ENCODE data around the gene SLC10A2.
"Not testable (repeated sequence)": the region's sequence is repeated elsewhere in the genome, so short reads cannot be mapped to it uniquely, and the experiment has no call there.

SLC10A2 gene, protein sequence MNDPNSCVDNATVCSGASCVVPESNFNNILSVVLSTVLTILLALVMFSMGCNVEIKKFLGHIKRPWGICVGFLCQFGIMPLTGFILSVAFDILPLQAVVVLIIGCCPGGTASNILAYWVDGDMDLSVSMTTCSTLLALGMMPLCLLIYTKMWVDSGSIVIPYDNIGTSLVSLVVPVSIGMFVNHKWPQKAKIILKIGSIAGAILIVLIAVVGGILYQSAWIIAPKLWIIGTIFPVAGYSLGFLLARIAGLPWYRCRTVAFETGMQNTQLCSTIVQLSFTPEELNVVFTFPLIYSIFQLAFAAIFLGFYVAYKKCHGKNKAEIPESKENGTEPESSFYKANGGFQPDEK

GRCh38 chr13:103066079-103066780, at the start of gene SLC10A2:
Gene SLC10A2, minus strand, starts transcription at chr13:103066417. Its CDS starts 168 bp downstream, at chr13:103066249.
- no peak for DNase-seq (ENCODE audit: low read depth, low spot score)
- no peaks in the 10 kb centered on the region for H3K36me3 ChIP-seq (ENCODE audit: control insufficient read depth, insufficient read depth, low read length)
- H3K27me3 ChIP-seq (ENCODE audit: control insufficient read depth, insufficient read depth, low read length) = no peaks in the 10 kb centered on the region
- peaks cover 12% of the 10 kb centered on the region for H3K4me1 ChIP-seq (ENCODE audit: control insufficient read depth, insufficient read depth, low read length)
- WGBS (ENCODE audit: insufficient coverage, insufficient read length) = no CpG with 5 or more reads among the region's 9 CpGs
- no peak within 1 kb of the TSS for H3K27ac ChIP-seq (ENCODE audit: low read length)
- H3K4me3 ChIP-seq (ENCODE audit: low read length) = no peak within 1 kb of the TSS
- no peaks in the 10 kb centered on the region for H3K9me3 ChIP-seq (ENCODE audit: control insufficient read depth, insufficient read depth, low read length)

- DNase-seq (ENCODE audit: low read depth, low spot score) = no peak
- H3K27ac ChIP-seq (ENCODE audit: low read length) = no peak overlapping the region
- H3K27me3 ChIP-seq (ENCODE audit: control insufficient read depth, insufficient read depth, low read length) = no peaks in the 10 kb centered on the region
- H3K4me1 ChIP-seq (ENCODE audit: control insufficient read depth, insufficient read depth, low read length) = no peaks in the 10 kb centered on the region; the same call in 1 of the 2 replicates
- no peaks in the 10 kb centered on the region for H3K36me3 ChIP-seq (ENCODE audit: control insufficient read depth, insufficient read depth, low read length)
- H3K4me3 ChIP-seq (ENCODE audit: low read length) = no peak overlapping the region
- H3K9me3 ChIP-seq (ENCODE audit: control insufficient read depth, insufficient read depth, low read length) = no peaks in the 10 kb centered on the region
- no CpG with 5 or more reads among the region's 3 CpGs for WGBS (ENCODE audit: insufficient coverage, insufficient read length)
Measured at GRCh38 chr13:103107580-103107979, 41.4 kb upstream of the SLC10A2 start.

GRCh38 chr13:103104340-103104739, 38.1 kb upstream of the SLC10A2 start:
- Histone ChIP-seq H3K36me3 (ENCODE audit: control insufficient read depth, insufficient read depth, low read length) (no peaks in the 10 kb centered on the region), H3K4me1 (ENCODE audit: control insufficient read depth, insufficient read depth, low read length) (peaks cover 2% of the 10 kb centered on the region), H3K4me3 (ENCODE audit: low read length) (no peak overlapping the region), H3K27me3 (ENCODE audit: control insufficient read depth, insufficient read depth, low read length) (no peaks in the 10 kb centered on the region), H3K9me3 (ENCODE audit: control insufficient read depth, insufficient read depth, low read length) (no peaks in the 10 kb centered on the region), H3K27ac (ENCODE audit: low read length) (no peak overlapping the region)
- peak; percentile 13 for DNase-seq (ENCODE audit: low read depth, low spot score)
- WGBS (ENCODE audit: insufficient coverage, insufficient read length) = no CpG with 5 or more reads among the region's 5 CpGs

- H3K27me3 ChIP-seq (ENCODE audit: control insufficient read depth, insufficient read depth, low read length); H3K27ac ChIP-seq (ENCODE audit: low read length); H3K36me3 ChIP-seq (ENCODE audit: control insufficient read depth, insufficient read depth, low read length); H3K9me3 ChIP-seq (ENCODE audit: control insufficient read depth, insufficient read depth, low read length); H3K4me3 ChIP-seq (ENCODE audit: low read length); H3K4me1 ChIP-seq (ENCODE audit: control insufficient read depth, insufficient read depth, low read length); DNase-seq (ENCODE audit: low read depth, low spot score): not testable (repeated sequence)
- no CpG with 5 or more reads among the region's 6 CpGs for WGBS (ENCODE audit: insufficient coverage, insufficient read length)
Measured at GRCh38 chr13:103103456-103103855, 37.2 kb upstream of the SLC10A2 start.

DNA sequence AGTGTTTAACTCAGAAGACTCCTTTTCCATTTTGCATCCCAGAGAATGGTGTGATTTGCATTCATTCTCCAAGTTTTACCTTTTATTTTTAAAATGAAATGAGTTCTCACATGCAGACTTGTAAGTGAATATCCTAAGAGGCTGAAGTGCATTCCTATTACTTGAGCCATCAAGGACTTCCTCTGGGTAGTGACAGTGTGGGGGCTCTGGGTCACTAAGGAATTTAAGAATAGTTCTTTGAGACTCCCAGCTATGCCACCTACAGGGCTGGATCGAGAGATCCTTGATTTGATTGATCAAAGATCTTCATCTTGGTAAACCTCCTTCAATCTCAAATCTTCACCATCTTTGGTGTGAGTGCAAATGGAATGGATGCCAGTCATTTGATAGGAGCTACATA, 36.3 kb upstream of the SLC10A2 start:
- H3K27me3 ChIP-seq (ENCODE audit: control insufficient read depth, insufficient read depth, low read length) = no peaks in the 10 kb centered on the region
- DNase-seq (ENCODE audit: low read depth, low spot score) = no peak
- H3K4me1 ChIP-seq (ENCODE audit: control insufficient read depth, insufficient read depth, low read length) = peaks cover 2% of the 10 kb centered on the region
- no peak overlapping the region for H3K27ac ChIP-seq (ENCODE audit: low read length)
- no peaks in the 10 kb centered on the region for H3K9me3 ChIP-seq (ENCODE audit: control insufficient read depth, insufficient read depth, low read length)
- no CpG with 5 or more reads among the region's 1 CpG for WGBS (ENCODE audit: insufficient coverage, insufficient read length)
- H3K4me3 ChIP-seq (ENCODE audit: low read length) = no peak overlapping the region
- no peaks in the 10 kb centered on the region for H3K36me3 ChIP-seq (ENCODE audit: control insufficient read depth, insufficient read depth, low read length)

GRCh38 chr13:103101901-103102300, 35.7 kb upstream of the SLC10A2 start:
- Histone ChIP-seq H3K36me3 (ENCODE audit: control insufficient read depth, insufficient read depth, low read length) (no peaks in the 10 kb centered on the region), H3K4me1 (ENCODE audit: control insufficient read depth, insufficient read depth, low read length) (peaks cover 2% of the 10 kb centered on the region), H3K4me3 (ENCODE audit: low read length) (no peak overlapping the region), H3K27me3 (ENCODE audit: control insufficient read depth, insufficient read depth, low read length) (no peaks in the 10 kb centered on the region), H3K9me3 (ENCODE audit: control insufficient read depth, insufficient read depth, low read length) (no peaks in the 10 kb centered on the region), H3K27ac (ENCODE audit: low read length) (no peak overlapping the region)
- no peak for DNase-seq (ENCODE audit: low read depth, low spot score)
- no CpG with 5 or more reads among the region's 7 CpGs for WGBS (ENCODE audit: insufficient coverage, insufficient read length)

GRCh38 chr13:103101500-103101899, 35.3 kb upstream of the SLC10A2 start:
- Histone ChIP-seq H3K27ac (ENCODE audit: low read length) (no peak overlapping the region), H3K9me3 (ENCODE audit: control insufficient read depth, insufficient read depth, low read length) (no peaks in the 10 kb centered on the region), H3K27me3 (ENCODE audit: control insufficient read depth, insufficient read depth, low read length) (no peaks in the 10 kb centered on the region), H3K36me3 (ENCODE audit: control insufficient read depth, insufficient read depth, low read length) (no peaks in the 10 kb centered on the region), H3K4me1 (ENCODE audit: control insufficient read depth, insufficient read depth, low read length) (peaks cover 2% of the 10 kb centered on the region), H3K4me3 (ENCODE audit: low read length) (no peak overlapping the region)
- DNase-seq (ENCODE audit: low read depth, low spot score) = no peak
- no CpG with 5 or more reads among the region's 2 CpGs for WGBS (ENCODE audit: insufficient coverage, insufficient read length)

- Histone ChIP-seq H3K9me3 (ENCODE audit: control insufficient read depth, insufficient read depth, low read length) (no peaks in the 10 kb centered on the region), H3K4me1 (ENCODE audit: control insufficient read depth, insufficient read depth, low read length) (peaks cover 2% of the 10 kb centered on the region), H3K4me3 (ENCODE audit: low read length) (no peak overlapping the region), H3K36me3 (ENCODE audit: control insufficient read depth, insufficient read depth, low read length) (no peaks in the 10 kb centered on the region), H3K27me3 (ENCODE audit: control insufficient read depth, insufficient read depth, low read length) (no peaks in the 10 kb centered on the region), H3K27ac (ENCODE audit: low read length) (no peak overlapping the region)
- DNase-seq (ENCODE audit: low read depth, low spot score) = no peak
Measured at GRCh38 chr13:103100830-103101229, 34.6 kb upstream of the SLC10A2 start.

- no peaks in the 10 kb centered on the region for H3K36me3 ChIP-seq (ENCODE audit: control insufficient read depth, insufficient read depth, low read length)
- DNase-seq (ENCODE audit: low read depth, low spot score) = no peak
- no peaks in the 10 kb centered on the region for H3K9me3 ChIP-seq (ENCODE audit: control insufficient read depth, insufficient read depth, low read length)
- peaks cover 2% of the 10 kb centered on the region for H3K4me1 ChIP-seq (ENCODE audit: control insufficient read depth, insufficient read depth, low read length)
- no peak overlapping the region for H3K4me3 ChIP-seq (ENCODE audit: low read length)
- H3K27ac ChIP-seq (ENCODE audit: low read length) = no peak overlapping the region
- no peaks in the 10 kb centered on the region for H3K27me3 ChIP-seq (ENCODE audit: control insufficient read depth, insufficient read depth, low read length)
- no CpG with 5 or more reads among the region's 5 CpGs for WGBS (ENCODE audit: insufficient coverage, insufficient read length)
Measured at GRCh38 chr13:103099722-103100293, 33.6 kb upstream of the SLC10A2 start.

DNA sequence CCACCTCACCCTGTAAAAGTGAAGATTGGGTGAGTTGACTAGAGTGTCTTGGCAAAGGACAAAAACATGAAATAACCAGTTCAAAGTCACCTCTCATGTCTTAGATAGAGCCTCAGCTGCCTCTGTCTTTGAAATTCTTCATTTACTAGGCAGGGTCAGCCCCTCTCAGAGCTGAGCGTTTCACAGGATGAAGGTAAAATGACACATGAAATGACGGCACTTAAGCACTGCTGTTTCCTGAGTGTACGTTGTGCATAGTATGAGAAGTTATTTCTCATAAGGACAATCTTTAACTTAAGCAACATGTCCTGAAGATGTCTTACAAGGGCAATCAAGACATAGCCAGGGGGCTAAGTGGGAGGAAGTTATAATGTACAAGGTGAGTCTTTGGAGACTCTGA, 32.3 kb upstream of the SLC10A2 start:
- Histone ChIP-seq H3K36me3 (ENCODE audit: control insufficient read depth, insufficient read depth, low read length) (no peaks in the 10 kb centered on the region), H3K4me1 (ENCODE audit: control insufficient read depth, insufficient read depth, low read length) (peaks cover 2% of the 10 kb centered on the region), H3K27ac (ENCODE audit: low read length) (no peak overlapping the region), H3K4me3 (ENCODE audit: low read length) (no peak overlapping the region), H3K9me3 (ENCODE audit: control insufficient read depth, insufficient read depth, low read length) (no peaks in the 10 kb centered on the region), H3K27me3 (ENCODE audit: control insufficient read depth, insufficient read depth, low read length) (no peaks in the 10 kb centered on the region)
- no CpG with 5 or more reads among the region's 3 CpGs for WGBS (ENCODE audit: insufficient coverage, insufficient read length)
- no peak for DNase-seq (ENCODE audit: low read depth, low spot score)

All from iPS DF 6.9 (cell line).